ENCODE measurements around the gene IL17REL. TPM values are rescaled to one million over a fixed set of nuclear protein-coding genes. Genes with fewer than 3 reads are reported as not detected.

IL17REL gene
- total RNA-seq, 6 experiments from 2014 or later, result not detected

GRCh38 chr22:50030297-50031188 lies 18.0 kb upstream of the IL17REL start:
- no peaks in the 10 kb centered on the region for H3K9me3 Mint-ChIP-seq

GRCh38 chr22:50027639-50028537 lies 15.3 kb upstream of the IL17REL start:
- Mint-ChIP-seq H3K9me3 (no peaks in the 10 kb centered on the region), H3K27me3 (ENCODE audit: insufficient read depth) (peaks cover 7% of the 10 kb centered on the region)

More at GRCh38 chr22:50030297-50031188, 18.0 kb upstream of the IL17REL start:
- Mint-ChIP-seq H3K36me3 (ENCODE audit: low read depth) (no peaks in the 10 kb centered on the region), H3K27ac (no peak overlapping the region), H3K4me3 (no peak overlapping the region), H3K4me1 (ENCODE audit: low read depth) (no peaks in the 10 kb centered on the region), H3K27me3 (ENCODE audit: insufficient read depth) (peaks cover 7% of the 10 kb centered on the region)
- TF ChIP-seq CTCF (IDR thresholded peaks at IDR 0.05), result peak; percentile 86
- peak; percentile 45 for DNase-seq

GRCh38 chr22:50025993-50026392 lies 13.4 kb upstream of the IL17REL start:
- no peak for TF ChIP-seq CTCF (IDR thresholded peaks at IDR 0.05)
- DNase-seq, result no peak
- Mint-ChIP-seq H3K4me1 (ENCODE audit: low read depth) (no peaks in the 10 kb centered on the region), H3K27me3 (ENCODE audit: insufficient read depth) (peaks cover 7% of the 10 kb centered on the region), H3K9me3 (no peaks in the 10 kb centered on the region), H3K27ac (no peak overlapping the region), H3K4me3 (no peak overlapping the region), H3K36me3 (ENCODE audit: low read depth) (no peaks in the 10 kb centered on the region)

More at GRCh38 chr22:50027639-50028537, 15.3 kb upstream of the IL17REL start:
- no peak overlapping the region for H3K4me3 Mint-ChIP-seq
- no peak overlapping the region for H3K27ac Mint-ChIP-seq
- no peaks in the 10 kb centered on the region for H3K36me3 Mint-ChIP-seq (ENCODE audit: low read depth)
- peak; percentile 11 for DNase-seq
- no peaks in the 10 kb centered on the region for H3K4me1 Mint-ChIP-seq (ENCODE audit: low read depth)
- no peak for TF ChIP-seq CTCF (IDR thresholded peaks at IDR 0.05)

GRCh38 chr22:50022171-50022819 lies 9.7 kb upstream of the IL17REL start:
- TF ChIP-seq CTCF (IDR thresholded peaks at IDR 0.05), result no peak
- no peak for DNase-seq
- no peak overlapping the region for H3K27ac Mint-ChIP-seq
- H3K9me3 Mint-ChIP-seq, result no peaks in the 10 kb centered on the region; the same call in 1 of the 2 replicates
- peaks cover 8% of the 10 kb centered on the region for H3K27me3 Mint-ChIP-seq (ENCODE audit: insufficient read depth)
- no peak overlapping the region for H3K4me3 Mint-ChIP-seq
- H3K4me1 Mint-ChIP-seq (ENCODE audit: low read depth), result no peaks in the 10 kb centered on the region
- no peaks in the 10 kb centered on the region for H3K36me3 Mint-ChIP-seq (ENCODE audit: low read depth)

GRCh38 chr22:50020606-50021005 lies 8.0 kb upstream of the IL17REL start:
- Mint-ChIP-seq H3K27ac (no peak overlapping the region), H3K4me1 (ENCODE audit: low read depth) (no peaks in the 10 kb centered on the region), H3K36me3 (ENCODE audit: low read depth) (no peaks in the 10 kb centered on the region), H3K27me3 (ENCODE audit: insufficient read depth) (peaks cover 12% of the 10 kb centered on the region), H3K9me3 (no peaks in the 10 kb centered on the region; the same call in 1 of the 2 replicates), H3K4me3 (no peak overlapping the region)
- TF ChIP-seq CTCF (IDR thresholded peaks at IDR 0.05), result no peak
- DNase-seq, result no peak

All from HFFc6 (cell line).